GM21381 (cell line): Measurements from ENCODE around the gene SNW1.
"Not testable (repeated sequence)": the region's sequence is repeated elsewhere in the genome, so short reads cannot be mapped to it uniquely, and the experiment has no call there.

Experiments
- ATAC-seq: cut with Tn5 transposase; IDR thresholded peaks from one replicate; pipeline ENCODE4 v1.9.1; 2021; ENCODE audit warnings: mild to moderate bottlenecking, moderate library complexity; ENCODE audit not compliant: unreplicated experiment

SNW1 gene

GRCh38 chr14:77752799-77753516 lies 8.0 kb downstream of the SNW1 start:
- no peak for ATAC-seq

GRCh38 chr14:77752266-77752665 lies 8.7 kb downstream of the SNW1 start:
- no peak for ATAC-seq

- not testable (repeated sequence) for ATAC-seq
These were observed 13.5 kb downstream of the SNW1 start for GRCh38 chr14:77747425-77747824.

- ATAC-seq = no peak
These were observed 14.8 kb downstream of the SNW1 start for GRCh38 chr14:77746064-77746702.

GRCh38 chr14:77741438-77741837 lies 19.5 kb downstream of the SNW1 start:
- ATAC-seq = no peak

- ATAC-seq = peak; percentile 92
These were observed 22.3 kb downstream of the SNW1 start for GRCh38 chr14:77738559-77739250.

GRCh38 chr14:77730976-77731497 lies 29.9 kb downstream of the SNW1 start:
- ATAC-seq = no peak

- ATAC-seq = no peak
These were observed 38.7 kb downstream of the SNW1 start for GRCh38 chr14:77722301-77722700.

GRCh38 chr14:77721437-77721836 lies 39.5 kb downstream of the SNW1 start:
- ATAC-seq = no peak

- no peak for ATAC-seq
These were observed 43.2 kb downstream of the SNW1 start for GRCh38 chr14:77717608-77718305.

GRCh38 chr14:77714926-77715325 lies 46.0 kb downstream of the SNW1 start:
- ATAC-seq = no peak

GRCh38 chr14:77710364-77710763 lies 50.6 kb downstream of the SNW1 start:
- ATAC-seq = no peak

- no peak for ATAC-seq
These were observed 51.5 kb downstream of the SNW1 start for GRCh38 chr14:77709412-77709811.

- ATAC-seq = no peak
These were observed 52.2 kb downstream of the SNW1 start for GRCh38 chr14:77708749-77709148.

GRCh38 chr14:77707724-77708408 lies 53.1 kb downstream of the SNW1 start, which contains the start of the genes ALKBH1 and SLIRP:
ALKBH1 (minus strand) TSS chr14:77708023; CDS start chr14:77708004, 19 bp downstream.
SLIRP (plus strand) TSS chr14:77708103; CDS start chr14:77708112, 9 bp downstream.
- peak; percentile 97 for ATAC-seq

GRCh38 chr14:77707355-77707723 lies 53.6 kb downstream of the SNW1 start:
- ATAC-seq = peak; percentile 15

- ATAC-seq = no peak
These were observed 69.7 kb downstream of the SNW1 start for GRCh38 chr14:77691259-77691658.

GRCh38 chr14:77682158-77682553 lies 78.8 kb downstream of the SNW1 start:
- ATAC-seq = no peak

- no peak for ATAC-seq
These were observed 79.5 kb downstream of the SNW1 start for GRCh38 chr14:77681196-77682157.
